GM21825 (cell line): ENCODE data around the gene MAN1A2.

Source experiments
- ATAC-seq: cut with Tn5 transposase; IDR thresholded peaks from one replicate; pipeline ENCODE4 v1.9.1; 2021; ENCODE audit warnings: mild to moderate bottlenecking, moderate library complexity; ENCODE audit not compliant: unreplicated experiment

MAN1A2 gene

DNA sequence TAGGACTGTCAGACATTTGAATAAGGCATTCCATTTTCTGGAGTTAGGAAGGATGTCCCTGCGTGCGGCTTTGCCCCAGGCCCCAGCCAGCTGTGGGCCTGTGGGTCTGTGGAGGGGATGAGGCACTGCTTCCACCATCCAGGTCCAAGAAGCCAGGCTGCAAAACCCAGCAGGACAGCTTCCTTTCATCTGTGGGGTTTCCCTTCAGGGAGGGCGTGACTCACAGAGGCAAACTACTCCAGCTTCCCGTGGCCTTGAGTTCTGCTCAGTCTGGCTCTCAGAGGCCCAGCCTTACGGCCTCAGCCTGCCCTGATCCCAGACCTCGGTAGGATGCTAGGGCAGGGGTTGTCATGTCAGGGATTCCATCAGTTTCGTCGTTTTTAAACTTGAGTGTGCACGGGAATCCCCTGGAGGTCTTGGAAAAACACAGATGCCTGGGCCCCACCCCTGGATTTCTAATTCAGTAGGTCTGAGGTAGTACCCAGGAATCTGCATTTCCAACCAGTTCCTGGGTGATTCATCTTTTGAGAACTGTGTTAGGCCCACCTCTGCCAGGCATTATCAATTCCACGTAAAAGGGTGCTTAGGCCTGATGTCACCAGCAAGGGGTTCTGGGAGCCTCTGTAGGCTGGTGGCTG is 206.3 kb downstream of the MAN1A2 start:
- ATAC-seq: no peak

- ATAC-seq: no peak
These were observed 207.0 kb downstream of the MAN1A2 start for GRCh38 chr1:117574161-117574835.

DNA sequence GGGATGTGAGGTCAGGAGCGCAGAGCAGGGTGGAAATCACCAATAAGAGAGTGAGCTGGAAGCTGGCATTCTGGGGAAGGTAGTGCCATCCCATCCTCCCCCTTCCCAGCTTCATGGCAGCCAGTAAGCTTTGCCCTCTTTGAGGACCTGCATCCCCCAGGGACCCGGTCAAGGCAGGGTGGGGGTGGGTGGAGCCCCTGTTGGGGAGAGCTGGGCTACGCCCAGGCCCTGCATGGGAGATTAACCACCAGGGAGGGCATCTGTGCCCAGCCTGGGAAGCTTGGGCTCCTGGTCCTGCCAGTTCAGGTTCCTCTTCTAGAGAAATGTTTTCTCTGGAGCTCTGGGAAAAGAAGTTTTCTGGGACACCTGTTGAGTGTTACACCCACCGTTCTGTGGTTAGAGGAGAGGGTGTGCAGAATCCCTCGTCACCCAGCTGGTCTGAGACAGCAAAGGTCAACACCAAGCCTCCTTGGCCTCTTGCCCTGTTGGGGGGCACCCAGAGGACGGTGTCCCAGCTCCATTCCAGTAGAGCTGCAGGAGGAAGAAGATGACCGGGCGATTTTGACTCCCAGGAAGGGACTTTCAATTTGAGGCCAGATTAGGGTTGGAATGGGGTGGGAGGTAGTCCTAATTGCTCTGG is 208.5 kb downstream of the MAN1A2 start:
- no peak for ATAC-seq

GRCh38 chr1:117576236-117576635 is 209.0 kb downstream of the MAN1A2 start:
- no peak for ATAC-seq

GRCh38 chr1:117577191-117577885 is 210.1 kb downstream of the MAN1A2 start:
- ATAC-seq: no peak

DNA sequence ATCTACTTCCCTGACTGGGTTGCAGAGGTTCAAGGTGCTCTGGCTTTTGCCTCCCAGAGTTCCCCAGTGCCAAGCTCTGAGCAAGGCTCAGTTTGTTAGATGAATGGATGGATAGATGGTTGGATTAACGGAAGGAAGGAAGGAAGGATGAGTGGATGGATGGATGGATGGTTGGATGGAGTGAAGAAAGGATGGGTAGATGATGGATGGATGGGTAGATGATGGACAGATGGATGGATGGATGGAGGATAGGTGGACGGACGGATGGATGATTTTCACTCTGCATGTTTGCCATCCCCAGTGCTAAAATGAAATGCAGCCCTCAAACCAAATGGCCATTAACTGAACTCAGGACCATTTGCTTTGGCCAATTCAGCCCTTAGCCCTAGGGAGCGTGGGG is 211.2 kb downstream of the MAN1A2 start:
- no peak for ATAC-seq
